Stimulated activated CD4-positive, alpha-beta T cell treated with anti-CD3 and anti-CD28 coated beads, Interleukin-4, amount 100 ng/mL, for 24 hours (primary cell): Measurements from ENCODE around the gene SWSAP1.
A peak's percentile ranks its signal among the peaks of the same experiment; 100 is the strongest.
"Not testable (repeated sequence)": the region's sequence is repeated elsewhere in the genome, so short reads cannot be mapped to it uniquely, and the experiment has no call there.

Experiments used
- DNase-seq: peaks from one replicate; pipeline ENCODE4 v3.0.0-alpha.2; 2020

SWSAP1 gene

GRCh38 chr19:11379269-11379845, 4.9 kb downstream of the SWSAP1 start:
- DNase-seq = not testable (repeated sequence)

GRCh38 chr19:11379857-11380350, 5.4 kb downstream of the SWSAP1 start:
- DNase-seq = no peak

- DNase-seq = peak; percentile 96
Observed at GRCh38 chr19:11380653-11381537, 6.4 kb downstream of the SWSAP1 start.

GRCh38 chr19:11382898-11383705, 8.6 kb downstream of the SWSAP1 start:
- DNase-seq = peak; percentile 38

GRCh38 chr19:11383706-11384048, 9.2 kb downstream of the SWSAP1 start:
- no peak for DNase-seq

GRCh38 chr19:11384778-11385129, 10.3 kb downstream of the SWSAP1 start:
- DNase-seq = no peak

GRCh38 chr19:11387162-11388034, 12.9 kb downstream of the SWSAP1 start:
- DNase-seq = no peak

- DNase-seq = no peak
Observed at GRCh38 chr19:11390359-11390758, 15.9 kb downstream of the SWSAP1 start.

GRCh38 chr19:11390933-11391680, 16.6 kb downstream of the SWSAP1 start:
- no peak for DNase-seq

GRCh38 chr19:11397089-11397610, 22.7 kb downstream of the SWSAP1 start:
- no peak for DNase-seq

- DNase-seq = no peak
Observed at GRCh38 chr19:11399667-11400066, 25.2 kb downstream of the SWSAP1 start.

GRCh38 chr19:11400798-11401197, 26.3 kb downstream of the SWSAP1 start:
- no peak for DNase-seq

- no peak for DNase-seq
Observed at GRCh38 chr19:11401808-11402543, 27.5 kb downstream of the SWSAP1 start.

GRCh38 chr19:11404588-11405222, 30.2 kb downstream of the SWSAP1 start:
- DNase-seq = no peak

- peak; percentile 40 for DNase-seq
Observed at GRCh38 chr19:11405846-11406643, 31.6 kb downstream of the SWSAP1 start.

- not testable (repeated sequence) for DNase-seq
Observed at GRCh38 chr19:11406703-11407236, 32.3 kb downstream of the SWSAP1 start.

- no peak for DNase-seq
Observed at GRCh38 chr19:11408591-11408990, 34.1 kb downstream of the SWSAP1 start.

- DNase-seq = no peak
Observed at GRCh38 chr19:11410682-11411081, 36.2 kb downstream of the SWSAP1 start.

GRCh38 chr19:11414544-11414943, 40.1 kb downstream of the SWSAP1 start:
- DNase-seq = no peak
